Endothelial cell of umbilical vein (primary cell): ENCODE measurements around the gene PRDM1. TPM values are rescaled to one million over a fixed set of nuclear protein-coding genes. Genes with fewer than 3 reads are reported as not detected.

Source experiments
- BruUV-seq: library from RNA; stranded (reverse); fragments of 400-500 nt; replicated peaks from 2 replicates; lab custom pipeline; 2021; lab: Mats Ljungman, UMichigan
- CTCF ChIA-PET: fragments of 300-600, 350-600 bp; sonication (Branson Sonifier 250); formaldehyde crosslinking; loops from one replicate; lab custom pipeline; 2021; ENCODE audit warnings: antibody characterized with exemption, inconsistent platforms; lab: Charles Lee
- POLR2A ChIA-PET: fragments of 300-600, 350-600 bp; sonication (Branson Sonifier 250); formaldehyde crosslinking; loops from one replicate; lab custom pipeline; 2021; ENCODE audit warnings: antibody characterized with exemption, inconsistent platforms; lab: Charles Lee
- DNase-seq: peaks from one replicate; pipeline ENCODE4 v3.0.0-alpha.2; 2011; ENCODE audit warnings: low read depth, low spot score
- FAIRE-seq: peaks from 2 replicates; lab custom pipeline; 2011; peaks lifted over from hg19 to GRCh38; lab: Jason Lieb, UNC
- H2AFZ ChIP-seq: 2 replicates; pipeline ENCODE4 v1.6.0; 2012; ENCODE audit warnings: low read depth, low read length, control low read depth, inconsistent platforms
- H3K27ac ChIP-seq: 2 replicates; pipeline ENCODE4 v1.5.1; 2011; ENCODE audit warnings: low read depth, mild to moderate bottlenecking, control low read depth, low read length, moderate library complexity; ENCODE audit not compliant: insufficient read depth
- H3K27me3 ChIP-seq, 2 experiments: 2 replicates each; pipeline versions ENCODE4 v1.6.0 to v1.6.1; 2011; ENCODE audit warnings: low read length in 2 of 2, mixed read lengths in 1 of 2; ENCODE audit not compliant: control insufficient read depth in 2 of 2, insufficient read depth in 2 of 2
- H3K36me3 ChIP-seq, 2 experiments: 2 replicates in 1 of 2; 3 replicates in 1 of 2; pipeline ENCODE4 v1.5.1; 2011; ENCODE audit warnings: low read length in 2 of 2, mild to moderate bottlenecking in 1 of 2, moderate library complexity in 1 of 2; ENCODE audit not compliant: control insufficient read depth in 2 of 2, insufficient read depth in 2 of 2; ENCODE audit errors: extremely low read depth in 1 of 2
- H3K4me1 ChIP-seq: 3 replicates; pipeline ENCODE4 v1.5.1; 2011; ENCODE audit warnings: mild to moderate bottlenecking, low read length; ENCODE audit not compliant: control insufficient read depth, insufficient read depth; ENCODE audit errors: extremely low read depth
- H3K4me2 ChIP-seq: 2 replicates; pipeline ENCODE4 v1.6.1; 2011; ENCODE audit warnings: low read length, control low read depth, mixed read lengths; ENCODE audit not compliant: insufficient read depth
- H3K4me3 ChIP-seq, 3 experiments: fragments of 200-600 bp in 1 of 3; sonication (generic), shearing (Covaris generic) in 1 of 3; replicated peaks in 1 of 3; 2 replicates each; pipeline ENCODE4 v1.5.1; 2011 to 2016; ENCODE audit warnings: control low read depth in 3 of 3, low read length in 3 of 3, mild to moderate bottlenecking in 2 of 3, inconsistent platforms in 1 of 3, low read depth in 1 of 3, moderate library complexity in 1 of 3; ENCODE audit not compliant: insufficient read depth in 1 of 3
- H3K79me2 ChIP-seq: 2 replicates; pipeline ENCODE4 v1.6.0; 2012; ENCODE audit warnings: low read length, inconsistent platforms; ENCODE audit not compliant: control insufficient read depth, insufficient read depth
- H3K9ac ChIP-seq: replicated peaks from 2 replicates; pipeline ENCODE3; 2011; ENCODE audit warnings: low read length, control low read depth; ENCODE audit not compliant: insufficient read depth; ENCODE audit errors: extremely low read depth
- H3K9me1 ChIP-seq: replicated peaks from 3 replicates; pipeline ENCODE4 v1.6.0; 2011; ENCODE audit warnings: mild to moderate bottlenecking, low read length; ENCODE audit not compliant: control insufficient read depth, insufficient read depth; ENCODE audit errors: extremely low read depth
- H3K9me3 ChIP-seq: replicated peaks from 2 replicates; pipeline ENCODE4 v1.5.1; 2012; ENCODE audit warnings: low read length, inconsistent platforms; ENCODE audit not compliant: control insufficient read depth, insufficient read depth
- H4K20me1 ChIP-seq: replicated peaks from 2 replicates; pipeline ENCODE3; 2011; ENCODE audit warnings: mild to moderate bottlenecking, low read length; ENCODE audit not compliant: control insufficient read depth, insufficient read depth; ENCODE audit errors: extremely low read depth
- EZH2 ChIP-seq: IDR thresholded peaks from 2 replicates; pipeline ENCODE4 v1.6.1; 2012; ENCODE audit warnings: borderline replicate concordance, low read depth, mild to moderate bottlenecking, moderate library complexity, low read length, inconsistent platforms; ENCODE audit not compliant: severe bottlenecking
- FOS ChIP-seq: IDR thresholded peaks from 2 replicates; pipeline ENCODE4 v1.6.1; 2011; ENCODE audit warnings: mild to moderate bottlenecking, low read length, moderate library complexity, borderline replicate concordance; ENCODE audit not compliant: insufficient read depth
- GATA2 ChIP-seq: IDR thresholded peaks from 2 replicates; pipeline ENCODE4 v1.7.0; 2011; ENCODE audit warnings: low read depth, mild to moderate bottlenecking, moderate library complexity, mixed read lengths, low read length; ENCODE audit not compliant: insufficient read length, insufficient read depth
- JUN ChIP-seq: IDR thresholded peaks from 2 replicates; pipeline ENCODE4 v1.6.1; 2011; ENCODE audit warnings: borderline replicate concordance, low read depth; ENCODE audit not compliant: insufficient read length, insufficient read depth
- MYC ChIP-seq: IDR thresholded peaks from one replicate; pipeline ENCODE4 v1.6.1; 2011; ENCODE audit warnings: mild to moderate bottlenecking, low read depth, low read length
- POLR2A ChIP-seq: IDR thresholded peaks from 2 replicates; pipeline ENCODE4 v1.6.1; 2012; ENCODE audit warnings: low read depth, mild to moderate bottlenecking, control low read depth, low read length
- POLR2AphosphoS5 ChIP-seq: IDR thresholded peaks from 2 replicates; pipeline ENCODE4 v1.6.1; 2012; ENCODE audit warnings: low read depth, mild to moderate bottlenecking, control low read depth, low read length, moderate library complexity; ENCODE audit not compliant: insufficient read depth
- dilution Hi-C: fragments of 300-500 bp; cut with MboI; formaldehyde crosslinking; loops from one replicate; pipeline ENCODE4 v1.15.0; 2019; ENCODE audit warnings: low sequenced_read_pairs; ENCODE audit not compliant: extremely low pct_ligation_motif_present
- intact Hi-C: fragments of 100-400 bp; cut with micrococcal nuclease; formaldehyde crosslinking; loops from one replicate; pipeline ENCODE4 v1.10.0; 2022
- polyA plus RNA-seq, 4 experiments: library from polyadenylated mRNA; depleted of rRNA in 3 of 4; stranded (reverse) in 3 of 4; unstranded in 1 of 4; fragments of >200 nt; gene quantifications; 2 replicates each; pipeline versions ENCODE4 v1.2.1 to v1.2.3, GENCODE V29; 2011 to 2012; ENCODE audit warnings: missing spikeins in 1 of 4
- total RNA-seq: library from RNA; stranded (reverse); gene quantifications from 2 replicates; pipeline ENCODE4 v1.2.3, GENCODE V29; 2021
- TF ChIP-seq, protein P1 (sequence below), 2 donors: IDR thresholded peaks; 1 replicate in 1 of 2; 2 replicates in 1 of 2; pipeline ENCODE4 v1.5.1; 2011; ENCODE audit warnings: low read length in 2 of 2, mild to moderate bottlenecking in 2 of 2, moderate library complexity in 2 of 2, control low read depth in 1 of 2, inconsistent platforms in 1 of 2, low read depth in 1 of 2; ENCODE audit not compliant: insufficient read depth in 1 of 2; ENCODE audit errors: extremely low read depth in 1 of 2
- TF ChIP-seq, protein P2 (sequence below): IDR thresholded peaks from 2 replicates; pipeline ENCODE4 v1.6.1; 2011; ENCODE audit not compliant: insufficient read depth, insufficient read length

The PRDM1 gene
- total and polyA plus RNA-seq, 2 donors (not counting 3 experiments of a cell fraction or from before 2014, with no cell fraction given): 0.36 to 2.7 TPM

DNA sequence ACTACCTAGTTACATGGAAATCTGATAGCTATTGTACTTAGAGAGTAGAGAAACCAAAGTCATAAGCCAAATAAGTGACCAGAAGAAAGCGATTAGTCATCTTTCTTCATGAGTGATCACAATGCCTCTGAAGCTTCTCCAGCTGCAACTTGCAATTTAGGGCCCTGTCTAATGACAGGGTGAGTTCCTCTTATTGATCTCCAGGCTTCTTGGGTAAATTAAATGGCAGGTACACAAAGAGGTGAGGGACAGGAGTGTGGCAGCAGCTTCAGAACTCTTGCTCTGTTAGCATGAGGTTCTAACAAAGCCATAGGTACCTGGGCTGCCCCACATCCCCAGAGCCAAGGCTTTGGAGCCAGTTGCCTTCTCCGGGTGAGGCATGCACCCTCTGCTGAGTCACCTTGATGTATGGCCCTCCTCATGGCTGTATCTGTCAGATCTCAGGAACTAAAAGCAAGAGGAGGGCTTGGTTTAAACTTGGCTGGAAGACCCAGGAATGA is 60.8 kb downstream of the PRDM1 start:
- intact Hi-C loops: no loop called here
- Histone ChIP-seq H3K27me3 (peaks cover 0 to 10% of the 10 kb centered on the region in 2 experiments), H4K20me1 (no peaks in the 10 kb centered on the region), H3K4me3 (no peak overlapping the region), H3K36me3 (no peaks in the 10 kb centered on the region), H3K27ac (no peak overlapping the region), H3K9me3 (no peaks in the 10 kb centered on the region), H3K79me2 (no peaks in the 10 kb centered on the region), H3K9me1 (no peaks in the 10 kb centered on the region), H3K4me2 (no peak overlapping the region), H3K9ac (no peak overlapping the region), H3K4me1 (no peaks in the 10 kb centered on the region), H2AFZ (no peak overlapping the region)
- CTCF ChIA-PET: interaction anchor here (0.6 kb wide), 1 partner anchor 17 kb away, joined by 3 read pairs; no protein-coding TSS in a partner anchor
- dilution Hi-C loops: no loop called here
- BruUV-seq: no TSS peak
- TF ChIP-seq EZH2 (no peak), POLR2AphosphoS5 (no peak)
- FAIRE-seq: no peak
- no peak for DNase-seq
- POLR2A ChIA-PET: no interaction called here

DNA sequence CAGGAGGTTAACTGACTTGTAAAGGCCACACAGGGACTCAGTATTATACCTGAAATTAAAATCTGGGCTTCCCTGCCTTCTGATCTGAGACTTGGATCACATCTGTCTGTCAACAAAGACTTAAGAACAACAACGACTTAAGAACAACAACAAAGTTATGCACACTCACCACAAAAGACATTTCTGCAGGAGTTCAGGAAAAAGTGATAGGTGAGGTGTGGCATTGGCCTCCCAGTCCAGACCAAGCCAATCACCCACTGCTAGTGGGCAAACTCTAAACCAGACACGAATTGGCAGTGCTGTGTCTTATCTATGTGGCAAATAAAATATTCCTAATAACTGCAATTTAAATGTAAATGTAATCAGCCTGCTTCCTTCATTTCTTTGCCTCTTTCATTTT is 61.3 kb downstream of the PRDM1 start:
- no peak for FAIRE-seq
- H3K4me2 ChIP-seq: no peak overlapping the region
- H3K4me1 ChIP-seq: no peaks in the 10 kb centered on the region
- no peaks in the 10 kb centered on the region for H3K9me3 ChIP-seq
- no peak overlapping the region for H3K4me3 ChIP-seq
- intact Hi-C loops (no loop called here), dilution Hi-C loops (no loop called here)
- POLR2A ChIA-PET: no interaction called here
- no peaks in the 10 kb centered on the region for H4K20me1 ChIP-seq
- no peak overlapping the region for H3K27ac ChIP-seq
- no peak overlapping the region for H3K9ac ChIP-seq
- H3K27me3 ChIP-seq: peaks cover 0 to 10% of the 10 kb centered on the region in 2 experiments
- H2AFZ ChIP-seq: no peak overlapping the region
- H3K9me1 ChIP-seq: no peaks in the 10 kb centered on the region
- TF ChIP-seq, protein P1, sequence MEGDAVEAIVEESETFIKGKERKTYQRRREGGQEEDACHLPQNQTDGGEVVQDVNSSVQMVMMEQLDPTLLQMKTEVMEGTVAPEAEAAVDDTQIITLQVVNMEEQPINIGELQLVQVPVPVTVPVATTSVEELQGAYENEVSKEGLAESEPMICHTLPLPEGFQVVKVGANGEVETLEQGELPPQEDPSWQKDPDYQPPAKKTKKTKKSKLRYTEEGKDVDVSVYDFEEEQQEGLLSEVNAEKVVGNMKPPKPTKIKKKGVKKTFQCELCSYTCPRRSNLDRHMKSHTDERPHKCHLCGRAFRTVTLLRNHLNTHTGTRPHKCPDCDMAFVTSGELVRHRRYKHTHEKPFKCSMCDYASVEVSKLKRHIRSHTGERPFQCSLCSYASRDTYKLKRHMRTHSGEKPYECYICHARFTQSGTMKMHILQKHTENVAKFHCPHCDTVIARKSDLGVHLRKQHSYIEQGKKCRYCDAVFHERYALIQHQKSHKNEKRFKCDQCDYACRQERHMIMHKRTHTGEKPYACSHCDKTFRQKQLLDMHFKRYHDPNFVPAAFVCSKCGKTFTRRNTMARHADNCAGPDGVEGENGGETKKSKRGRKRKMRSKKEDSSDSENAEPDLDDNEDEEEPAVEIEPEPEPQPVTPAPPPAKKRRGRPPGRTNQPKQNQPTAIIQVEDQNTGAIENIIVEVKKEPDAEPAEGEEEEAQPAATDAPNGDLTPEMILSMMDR (IDR thresholded peaks at IDR 0.05; ENCODE audit: extremely low read depth in 1 of 2, insufficient read depth in 1 of 2, low read depth in 1 of 2, low read length in 2 of 2): no peak
- TF ChIP-seq EZH2 (no peak), POLR2AphosphoS5 (no peak), JUN (no peak), GATA2 (no peak), MYC (no peak), FOS (no peak), POLR2A (no peak)
- TF ChIP-seq, protein P2, sequence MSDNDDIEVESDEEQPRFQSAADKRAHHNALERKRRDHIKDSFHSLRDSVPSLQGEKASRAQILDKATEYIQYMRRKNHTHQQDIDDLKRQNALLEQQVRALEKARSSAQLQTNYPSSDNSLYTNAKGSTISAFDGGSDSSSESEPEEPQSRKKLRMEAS: no peak
- CTCF ChIA-PET: interaction anchor here (0.6 kb wide), 1 partner anchor 17 kb away, joined by 3 read pairs; no protein-coding TSS in a partner anchor
- H3K36me3 ChIP-seq: no peaks in the 10 kb centered on the region
- BruUV-seq: no TSS peak
- no peaks in the 10 kb centered on the region for H3K79me2 ChIP-seq
- no peak for DNase-seq
